ENCODE data around the gene PSD2.

The PSD2 gene

DNA sequence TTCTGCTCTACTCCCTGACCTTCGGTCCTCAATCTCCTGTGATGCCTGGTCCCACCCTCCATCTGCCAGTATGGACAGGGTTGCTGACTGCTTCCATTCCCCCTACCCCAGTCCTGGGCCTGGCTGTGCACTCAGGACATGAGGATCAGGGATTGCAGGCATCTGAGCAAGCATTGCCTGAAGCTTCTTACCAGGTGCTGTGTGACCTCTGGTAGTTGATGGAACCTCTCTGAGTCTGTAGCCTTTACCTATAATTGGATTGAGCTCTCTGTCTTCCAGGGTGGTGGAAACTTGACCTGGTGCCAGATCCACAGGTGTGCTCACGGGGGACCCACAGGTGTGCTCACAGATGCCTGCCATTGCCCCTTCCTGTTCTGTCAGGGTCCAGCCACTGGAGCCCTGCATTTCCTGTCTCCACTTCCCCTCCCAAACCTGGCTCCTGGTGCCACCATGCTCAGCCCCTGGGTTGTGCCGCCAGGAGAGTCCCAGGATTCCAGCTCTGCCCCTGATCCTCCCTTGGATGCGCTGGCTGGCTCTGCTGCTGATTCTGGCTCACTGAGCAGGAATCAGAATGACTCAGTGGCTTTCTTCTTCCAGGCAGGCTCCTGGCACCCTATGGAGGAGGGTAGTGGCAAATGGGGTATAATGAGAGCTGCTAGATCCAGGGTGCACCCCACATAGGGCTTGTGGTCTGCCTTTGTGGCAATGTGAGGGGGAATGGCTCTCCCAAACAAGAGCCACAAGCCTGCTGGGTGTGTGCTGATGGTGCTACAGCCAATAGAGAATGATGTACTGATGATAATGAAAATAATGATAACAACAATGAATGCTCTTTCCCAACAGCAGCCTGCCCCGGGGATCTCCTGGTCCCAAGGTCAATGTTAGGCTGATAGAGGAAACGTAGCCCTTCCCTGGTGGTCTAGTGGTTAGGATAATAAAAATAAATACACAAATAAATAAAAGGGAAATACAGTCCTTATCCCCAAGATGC, 35.2 kb upstream of the PSD2 start:
- no peak overlapping the region for H3K4me3 ChIP-seq (IDR thresholded peaks at IDR 0.05; ENCODE audit: insufficient read depth, low read depth, low read length)
- H2AFZ ChIP-seq (ENCODE audit: low read depth), result no peak overlapping the region
- H4K20me1 ChIP-seq (ENCODE audit: insufficient read depth), result no peaks in the 10 kb centered on the region
- no peak for TF ChIP-seq CTCF (conservative IDR thresholded peaks at IDR 0.05; ENCODE audit: low read depth, low read length)
- H3K27ac ChIP-seq, result no peak overlapping the region
- H3K27me3 ChIP-seq (ENCODE audit: insufficient read depth, low read depth), result no peaks in the 10 kb centered on the region
- H3K9ac ChIP-seq, result no peak overlapping the region
- H3K4me2 ChIP-seq, result no peak overlapping the region
- no peaks in the 10 kb centered on the region for H3K79me2 ChIP-seq (ENCODE audit: insufficient read depth, low read depth)
- peaks cover 5% of the 10 kb centered on the region for H3K4me1 ChIP-seq (ENCODE audit: low read depth, poor library complexity, severe bottlenecking)
- no peaks in the 10 kb centered on the region for H3K36me3 ChIP-seq (ENCODE audit: insufficient read depth)

DNA sequence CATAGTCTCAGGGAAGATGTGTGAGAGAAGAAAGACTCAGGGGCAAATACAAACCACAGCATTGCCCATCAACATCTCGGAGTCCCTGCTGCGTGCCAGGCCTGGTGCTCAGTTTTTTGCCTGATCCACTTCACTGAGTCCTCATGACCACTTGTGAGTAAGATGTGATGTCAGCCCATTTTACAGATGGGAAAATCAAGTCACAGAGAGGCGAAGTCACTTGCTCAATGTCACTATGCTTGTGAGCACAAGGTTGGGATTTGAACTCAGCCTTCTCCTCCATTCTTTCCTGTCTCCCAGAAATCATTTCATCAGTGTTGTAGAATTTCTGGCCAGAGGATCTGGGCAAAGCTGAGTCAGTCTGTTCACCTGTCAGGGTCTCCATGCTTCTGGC, 34.6 kb upstream of the PSD2 start:
- Histone ChIP-seq H2AFZ (ENCODE audit: low read depth) (no peak overlapping the region), H3K27ac (no peak overlapping the region), H3K4me2 (no peak overlapping the region), H3K36me3 (ENCODE audit: insufficient read depth) (no peaks in the 10 kb centered on the region), H3K4me1 (ENCODE audit: low read depth, poor library complexity, severe bottlenecking) (peaks cover 5% of the 10 kb centered on the region), H3K4me3 (IDR thresholded peaks at IDR 0.05; ENCODE audit: insufficient read depth, low read depth, low read length) (no peak overlapping the region), H3K27me3 (ENCODE audit: insufficient read depth, low read depth) (no peaks in the 10 kb centered on the region), H4K20me1 (ENCODE audit: insufficient read depth) (no peaks in the 10 kb centered on the region), H3K9ac (no peak overlapping the region), H3K79me2 (ENCODE audit: insufficient read depth, low read depth) (no peaks in the 10 kb centered on the region)
- no peak for TF ChIP-seq CTCF (conservative IDR thresholded peaks at IDR 0.05; ENCODE audit: low read depth, low read length)

DNA sequence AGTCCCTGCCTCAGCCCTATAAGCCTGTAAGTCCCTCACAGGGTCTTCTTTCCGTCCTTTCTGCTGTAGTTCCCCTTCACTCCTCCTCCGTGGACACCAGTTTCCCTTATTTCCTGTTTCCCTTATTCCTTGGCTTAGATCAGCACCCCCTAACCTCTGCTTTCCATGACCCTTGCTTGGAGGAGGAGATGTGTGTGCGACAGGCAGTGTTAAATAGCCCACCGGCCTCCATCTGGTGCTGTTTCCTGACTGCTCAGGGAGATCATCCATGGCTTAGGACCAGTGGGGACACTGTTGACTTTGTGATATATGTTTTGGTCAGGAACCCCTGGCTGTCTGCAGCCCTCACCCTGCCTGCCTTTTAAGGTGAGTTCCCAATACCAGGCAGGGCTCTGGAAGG, 34.1 kb upstream of the PSD2 start:
- Histone ChIP-seq H3K27ac (no peak overlapping the region), H3K79me2 (ENCODE audit: insufficient read depth, low read depth) (no peaks in the 10 kb centered on the region), H3K4me3 (IDR thresholded peaks at IDR 0.05; ENCODE audit: insufficient read depth, low read depth, low read length) (no peak overlapping the region), H3K4me2 (no peak overlapping the region), H3K9ac (no peak overlapping the region), H3K36me3 (ENCODE audit: insufficient read depth) (no peaks in the 10 kb centered on the region), H3K4me1 (ENCODE audit: low read depth, poor library complexity, severe bottlenecking) (peaks cover 5% of the 10 kb centered on the region), H4K20me1 (ENCODE audit: insufficient read depth) (no peaks in the 10 kb centered on the region), H2AFZ (ENCODE audit: low read depth) (no peak overlapping the region), H3K27me3 (ENCODE audit: insufficient read depth, low read depth) (no peaks in the 10 kb centered on the region)
- TF ChIP-seq CTCF (conservative IDR thresholded peaks at IDR 0.05; ENCODE audit: low read depth, low read length), result no peak

GRCh38 chr5:139762615-139763170, 32.9 kb upstream of the PSD2 start:
- H3K27ac ChIP-seq, result no peak overlapping the region
- H2AFZ ChIP-seq (ENCODE audit: low read depth), result no peak overlapping the region
- H3K4me1 ChIP-seq (ENCODE audit: low read depth, poor library complexity, severe bottlenecking), result peaks cover 5% of the 10 kb centered on the region
- H3K79me2 ChIP-seq (ENCODE audit: insufficient read depth, low read depth), result no peaks in the 10 kb centered on the region
- H3K36me3 ChIP-seq (ENCODE audit: insufficient read depth), result no peaks in the 10 kb centered on the region
- no peak for TF ChIP-seq CTCF (conservative IDR thresholded peaks at IDR 0.05; ENCODE audit: low read depth, low read length)
- H3K9ac ChIP-seq, result no peak overlapping the region
- no peak overlapping the region for H3K4me2 ChIP-seq
- H3K27me3 ChIP-seq (ENCODE audit: insufficient read depth, low read depth), result no peaks in the 10 kb centered on the region
- H3K4me3 ChIP-seq (IDR thresholded peaks at IDR 0.05; ENCODE audit: insufficient read depth, low read depth, low read length), result no peak overlapping the region
- no peaks in the 10 kb centered on the region for H4K20me1 ChIP-seq (ENCODE audit: insufficient read depth)

All from KMS-11 (cell line).